ENCODE data around the gene VAPA. TPM values are rescaled to one million over a fixed set of nuclear protein-coding genes. Genes with fewer than 3 reads are reported as not detected.

Gene VAPA
- total and polyA plus RNA-seq, 10 donors = 53.1 to 290 (median 181) TPM

DNA sequence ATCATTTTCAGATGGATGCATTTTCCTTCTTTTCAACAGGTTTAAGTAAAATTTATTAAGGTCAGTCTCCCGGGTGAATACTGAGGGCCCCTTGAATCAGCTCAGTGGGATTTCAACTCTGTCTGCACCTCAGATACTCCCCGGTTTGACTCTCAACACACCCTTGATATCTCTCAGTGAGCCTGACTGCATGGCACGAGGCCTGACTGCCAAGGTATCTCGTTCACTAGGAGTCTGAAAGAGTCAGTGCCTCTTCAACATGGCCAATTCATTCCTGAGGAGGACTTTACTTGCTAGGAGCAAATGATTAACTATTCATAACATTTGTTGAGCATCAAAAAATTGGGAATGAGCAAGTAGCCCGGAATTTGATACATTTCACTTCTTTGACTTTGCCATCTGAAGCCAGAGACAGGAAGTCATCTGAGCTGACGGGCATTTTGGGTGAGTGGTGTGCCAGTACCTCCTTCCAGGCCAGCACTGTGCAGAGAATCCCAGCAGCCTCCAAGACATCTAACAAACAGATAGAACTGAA, 81.0 kb downstream of the VAPA start:
- Histone ChIP-seq H3K27me3 (replicated peaks in 1 of 7) (peaks cover 0 to 15% (median 0%) of the 10 kb centered on the region in 7 donors), H3K9me3 (peaks cover 0 to 29% (median 23%) of the 10 kb centered on the region in 8 donors), H3K27ac (no peak overlapping the region), H3K4me1 (peaks cover 0 to 21% (median 2%) of the 10 kb centered on the region in 6 donors), H3K36me3 (no peaks in the 10 kb centered on the region), H3K4me3 (no peak overlapping the region)
- WGBS, 5 donors = 71 to 91% (median 85%) methylated on average over 6 of the region's 6 CpGs
- DNase-seq = no peak
- TF ChIP-seq, protein P1, sequence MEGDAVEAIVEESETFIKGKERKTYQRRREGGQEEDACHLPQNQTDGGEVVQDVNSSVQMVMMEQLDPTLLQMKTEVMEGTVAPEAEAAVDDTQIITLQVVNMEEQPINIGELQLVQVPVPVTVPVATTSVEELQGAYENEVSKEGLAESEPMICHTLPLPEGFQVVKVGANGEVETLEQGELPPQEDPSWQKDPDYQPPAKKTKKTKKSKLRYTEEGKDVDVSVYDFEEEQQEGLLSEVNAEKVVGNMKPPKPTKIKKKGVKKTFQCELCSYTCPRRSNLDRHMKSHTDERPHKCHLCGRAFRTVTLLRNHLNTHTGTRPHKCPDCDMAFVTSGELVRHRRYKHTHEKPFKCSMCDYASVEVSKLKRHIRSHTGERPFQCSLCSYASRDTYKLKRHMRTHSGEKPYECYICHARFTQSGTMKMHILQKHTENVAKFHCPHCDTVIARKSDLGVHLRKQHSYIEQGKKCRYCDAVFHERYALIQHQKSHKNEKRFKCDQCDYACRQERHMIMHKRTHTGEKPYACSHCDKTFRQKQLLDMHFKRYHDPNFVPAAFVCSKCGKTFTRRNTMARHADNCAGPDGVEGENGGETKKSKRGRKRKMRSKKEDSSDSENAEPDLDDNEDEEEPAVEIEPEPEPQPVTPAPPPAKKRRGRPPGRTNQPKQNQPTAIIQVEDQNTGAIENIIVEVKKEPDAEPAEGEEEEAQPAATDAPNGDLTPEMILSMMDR (IDR thresholded peaks at IDR 0.05 in 8 of 11, conservative IDR thresholded peaks at IDR 0.05 in 3 of 11) = no peak
- TF ChIP-seq POLR2A (IDR thresholded peaks at IDR 0.05) (no peak), POLR2AphosphoS5 (IDR thresholded peaks at IDR 0.05) (no peak)
- intact Hi-C loops (cut with DNase I; ENCODE audit: low total_unique reads) = no loop called here

- H3K27ac ChIP-seq = no peak overlapping the region
- intact Hi-C loops (cut with DNase I; ENCODE audit: low total_unique reads) = no loop called here
- no peak for DNase-seq
- TF ChIP-seq, protein P1 (IDR thresholded peaks at IDR 0.05 in 8 of 11, conservative IDR thresholded peaks at IDR 0.05 in 3 of 11) = no peak
- TF ChIP-seq POLR2AphosphoS5 (IDR thresholded peaks at IDR 0.05) (no peak), POLR2A (IDR thresholded peaks at IDR 0.05) (no peak)
- no peak overlapping the region for H3K4me3 ChIP-seq
- peaks cover 0 to 14% (median 0%) of the 10 kb centered on the region in 6 donors for H3K4me1 ChIP-seq
- peaks cover 0 to 13% (median 0%) of the 10 kb centered on the region in 7 donors for H3K27me3 ChIP-seq (replicated peaks in 1 of 7)
- H3K9me3 ChIP-seq = peaks cover 0 to 36% (median 28%) of the 10 kb centered on the region in 8 donors
- 78 to 88% (median 82%) methylated on average over 2 of the region's 2 CpGs for WGBS, 5 donors
- H3K36me3 ChIP-seq = no peaks in the 10 kb centered on the region
These were observed 81.8 kb downstream of the VAPA start for GRCh38 chr18:9995631-9996030.

DNA sequence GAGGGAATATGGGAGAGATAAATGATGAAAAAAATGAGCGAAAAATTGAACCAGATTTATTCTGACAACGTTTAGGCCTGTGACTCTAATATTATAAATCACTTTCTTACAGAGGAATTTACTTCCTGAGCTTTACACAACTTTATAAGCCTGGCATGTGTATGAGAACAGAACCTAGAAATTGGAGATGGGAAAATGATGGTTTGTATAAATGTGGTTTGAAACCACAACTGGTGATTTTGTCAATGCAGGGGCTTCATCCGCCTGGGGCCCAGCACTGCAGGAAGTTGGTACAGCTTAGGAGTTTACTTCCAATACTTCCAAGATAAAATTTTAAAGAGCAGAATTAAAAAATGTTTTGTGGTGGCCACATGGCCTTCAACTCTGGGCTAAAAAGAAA, 82.3 kb downstream of the VAPA start:
- WGBS, 5 donors = 46 to 60% (median 57%) methylated on average over 3 of the region's 3 CpGs
- H3K4me1 ChIP-seq = peaks cover 0 to 10% (median 0%) of the 10 kb centered on the region in 6 donors
- peaks cover 0 to 9% (median 0%) of the 10 kb centered on the region in 7 donors for H3K27me3 ChIP-seq (replicated peaks in 1 of 7)
- H3K9me3 ChIP-seq = peaks cover 0 to 39% (median 28%) of the 10 kb centered on the region in 8 donors
- H3K36me3 ChIP-seq = no peaks in the 10 kb centered on the region
- DNase-seq = no peak
- no peak overlapping the region for H3K4me3 ChIP-seq
- intact Hi-C loops (cut with DNase I; ENCODE audit: low total_unique reads) = no loop called here
- no peak for TF ChIP-seq POLR2A (IDR thresholded peaks at IDR 0.05)
- TF ChIP-seq, protein P1 (IDR thresholded peaks at IDR 0.05 in 8 of 11, conservative IDR thresholded peaks at IDR 0.05 in 3 of 11) = no peak
- no peak for TF ChIP-seq POLR2AphosphoS5 (IDR thresholded peaks at IDR 0.05)
- H3K27ac ChIP-seq = no peak overlapping the region

DNA sequence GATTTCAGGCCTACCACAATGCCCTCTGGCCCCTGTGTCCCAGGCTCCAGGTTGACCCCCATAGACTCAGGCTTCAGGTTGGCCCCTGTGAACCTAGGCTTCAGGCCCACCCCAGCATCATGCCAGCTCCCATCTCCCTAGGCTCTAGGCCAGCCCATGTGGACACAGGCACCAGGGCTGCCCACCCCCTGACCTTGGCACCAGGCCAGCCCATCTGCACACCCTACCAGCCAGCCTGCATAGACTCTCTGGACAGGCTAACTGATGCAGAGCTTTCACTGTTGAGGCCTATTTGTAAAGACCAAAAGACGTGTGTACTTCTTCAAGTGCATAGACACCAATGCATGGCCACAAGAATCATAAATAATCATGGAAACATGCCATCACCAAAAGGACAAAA, 83.9 kb downstream of the VAPA start:
- no peak for DNase-seq
- 75 to 93% (median 86%) methylated on average over 1 of the region's 1 CpG for WGBS, 5 donors
- Histone ChIP-seq H3K4me3 (no peak overlapping the region), H3K27me3 (replicated peaks in 1 of 7) (no peaks in the 10 kb centered on the region), H3K27ac (no peak overlapping the region), H3K9me3 (peaks cover 0 to 39% (median 28%) of the 10 kb centered on the region in 8 donors), H3K4me1 (peaks cover 0 to 5% (median 0%) of the 10 kb centered on the region in 6 donors), H3K36me3 (no peaks in the 10 kb centered on the region)
- intact Hi-C loops (cut with DNase I; ENCODE audit: low total_unique reads) = no loop called here
- TF ChIP-seq POLR2AphosphoS5 (IDR thresholded peaks at IDR 0.05) (no peak), POLR2A (IDR thresholded peaks at IDR 0.05) (no peak)
- TF ChIP-seq, protein P1 (IDR thresholded peaks at IDR 0.05 in 8 of 11, conservative IDR thresholded peaks at IDR 0.05 in 3 of 11) = no peak

All from spleen (tissue), 11 donors.